Mesenteric fat pad (tissue), 1 donor: ENCODE results near the gene NMB. TPM values are rescaled to one million over a fixed set of nuclear protein-coding genes. Genes with fewer than 3 reads are reported as not detected.
A peak's percentile ranks its signal among the peaks of the same experiment; 100 is the strongest.

Source experiments
- DNase-seq: peaks from one replicate; pipeline ENCODE4 v3.0.0-alpha.2; 2020; ENCODE audit warnings: low spot score
- total RNA-seq: library from RNA; stranded (reverse); fragmentation: NEBNext Ultra II Directional; extraction: Animal tissue kit (Norgen Biotek cat#: 25700); gene quantifications from one replicate; pipeline ENCODE4 v1.2.1, GENCODE V29; 2021
- donor health status: DM: yes; HTN: yes; CAD: no.

The NMB gene
- total RNA-seq, 1 donor from 2014 or later: 67.0 TPM

- DNase-seq: peak; percentile 35
Observed at GRCh38 chr15:84616235-84616634, 41.8 kb downstream of the NMB start.

- no peak for DNase-seq
Observed at GRCh38 chr15:84611631-84612030, 46.4 kb downstream of the NMB start.

- DNase-seq: peak; percentile 43
Observed at GRCh38 chr15:84609818-84610525, 48.0 kb downstream of the NMB start.

- DNase-seq: no peak
Observed at GRCh38 chr15:84608707-84609284, 49.2 kb downstream of the NMB start.

GRCh38 chr15:84606653-84607120 lies 51.3 kb downstream of the NMB start:
- DNase-seq: no peak

GRCh38 chr15:84605554-84605882 lies 52.5 kb downstream of the NMB start:
- DNase-seq: no peak

Other genes with a start within 250 kb of the NMB start
- 7.9 TPM for gene ZSCAN2, start 57.2 kb downstream of the NMB start, total RNA-seq
- 20.3 TPM for gene WDR73, start 3.9 kb downstream of the NMB start, total RNA-seq
- gene SEC11A, start 57.9 kb upstream of the NMB start, total RNA-seq: 142 TPM
- 30.1 TPM for gene ZNF592, start 90.4 kb upstream of the NMB start, total RNA-seq
- 2.7 TPM for gene ALPK3, start 159.2 kb upstream of the NMB start, total RNA-seq
- gene SLC28A1, start 226.5 kb upstream of the NMB start, total RNA-seq: 0.19 TPM